HepG2 (cell line): ENCODE results near the gene THRAP3. TPM values are rescaled to one million over a fixed set of nuclear protein-coding genes. Genes with fewer than 3 reads are reported as not detected.
"Not testable (repeated sequence)": the region's sequence is repeated elsewhere in the genome, so short reads cannot be mapped to it uniquely, and the experiment has no call there.

ENCODE experiments used
- ATAC-seq: fragments of 200-7000 bp; cut with Tn5 transposase; 3 replicates; pipeline ENCODE4 v1.9.1; 2020; ENCODE audit warnings: mild to moderate bottlenecking, moderate library complexity
- BruUV-seq: library from RNA; stranded (reverse); fragments of 400-500 nt; replicated peaks from 2 replicates; lab custom pipeline; 2021; lab: Mats Ljungman, UMichigan
- CTCF ChIA-PET: fragments of 300-600 bp; formaldehyde crosslinking; extraction: SDS; loops from one replicate; lab custom pipeline; 2021; ENCODE audit warnings: low total read pairs, inconsistent platforms, low intra/inter-chr PET ratio; lab: Yijun Ruan, JAX
- POLR2A ChIA-PET: fragments of 350-600 bp; sonication (Branson Sonifier 250); formaldehyde crosslinking; loops from one replicate; lab custom pipeline; 2020; ENCODE audit warnings: antibody characterized with exemption, inconsistent platforms; lab: Yijun Ruan, JAX
- DNase-seq: peaks from one replicate; pipeline ENCODE4 v3.0.0-alpha.2; 2015; ENCODE audit warnings: low spot score
- FAIRE-seq: peaks from 3 replicates; lab custom pipeline; 2011; peaks lifted over from hg19 to GRCh38; lab: Jason Lieb, UNC
- H2AFZ ChIP-seq: one replicate; pipeline ENCODE4 v1.6.1; 2011; ENCODE audit warnings: low read length, inconsistent platforms
- H3K27ac ChIP-seq: fragments of 300-600 bp; 3 replicates; pipeline ENCODE4 v1.8.0; 2011; ENCODE audit warnings: mixed run types, mild to moderate bottlenecking, mixed read lengths, low read length, inconsistent platforms; ENCODE audit not compliant: insufficient read depth; ENCODE audit errors: extremely low read length
- H3K27me3 ChIP-seq, 2 experiments: fragments of 200-600 bp in 1 of 2; 2 replicates in 1 of 2; 3 replicates in 1 of 2; pipeline versions ENCODE4 v1.6.0 to v1.8.0; 2011; ENCODE audit warnings: low read length in 2 of 2, mild to moderate bottlenecking in 2 of 2, moderate library complexity in 2 of 2, inconsistent platforms in 1 of 2; ENCODE audit not compliant: insufficient read depth in 2 of 2, control insufficient read depth in 1 of 2
- H3K36me3 ChIP-seq, 2 experiments: fragments of 200-600 bp in 1 of 2; replicated peaks in 1 of 2; 2 replicates in 1 of 2; 3 replicates in 1 of 2; pipeline versions ENCODE4 v1.5.1 to v1.8.0; 2011; ENCODE audit warnings: low read length in 2 of 2, inconsistent platforms in 1 of 2; ENCODE audit not compliant: insufficient read depth in 2 of 2, control insufficient read depth in 1 of 2
- H3K4me1 ChIP-seq: 2 replicates; pipeline ENCODE4 v1.5.1; 2012; ENCODE audit warnings: low read length, inconsistent platforms; ENCODE audit not compliant: insufficient read depth
- H3K4me2 ChIP-seq: 2 replicates; pipeline ENCODE4 v1.6.0; 2011; ENCODE audit warnings: low read depth, low read length, inconsistent platforms
- H3K4me3 ChIP-seq, 3 experiments: fragments of 200-600 bp in 1 of 3; sonication (generic), shearing (Covaris generic) in 1 of 3; replicated peaks in 1 of 3; 2 replicates each; pipeline ENCODE4 v1.5.1; 2011 to 2016; ENCODE audit warnings: low read length in 3 of 3, inconsistent platforms in 2 of 3, low read depth in 2 of 3, mild to moderate bottlenecking in 2 of 3, control low read depth in 1 of 3, mixed read lengths in 1 of 3; ENCODE audit not compliant: insufficient read depth in 1 of 3
- H3K79me2 ChIP-seq: one replicate; pipeline ENCODE4 v1.6.1; 2011; ENCODE audit warnings: low read length, inconsistent platforms; ENCODE audit not compliant: insufficient read depth
- H3K9ac ChIP-seq: 2 replicates; pipeline ENCODE4 v1.6.0; 2011; ENCODE audit warnings: mild to moderate bottlenecking, low read depth, low read length, inconsistent platforms; ENCODE audit not compliant: insufficient read depth
- H3K9me3 ChIP-seq: 2 replicates; pipeline ENCODE4 v1.5.1; 2012; ENCODE audit warnings: mild to moderate bottlenecking, low read length
- H4K20me1 ChIP-seq: 2 replicates; pipeline ENCODE4 v1.6.0; 2011; ENCODE audit warnings: inconsistent platforms, mild to moderate bottlenecking, low read length, moderate library complexity; ENCODE audit not compliant: insufficient read depth
- AGO2 ChIP-seq: fragments of 200-400 bp; formaldehyde crosslinking; optimal IDR thresholded peaks from 2 replicates; pipeline ENCODE3; 2017; ENCODE audit warnings: mild to moderate bottlenecking, low read depth, low read length, moderate library complexity
- FOXM1 ChIP-seq: sonication (generic); formaldehyde crosslinking; IDR thresholded peaks from 2 replicates; pipeline ENCODE4 v1.5.0; 2020; ENCODE audit warnings: missing genetic modification reagents
- MBNL3 ChIP-seq: fragments of 250-450 bp; sonication (Bioruptor Pico); conservative IDR thresholded peaks from 2 replicates; pipeline ENCODE4 v1.8.0; 2022; ENCODE audit warnings: mild to moderate bottlenecking, inconsistent platforms
- RXRA ChIP-seq: sonication (generic); formaldehyde crosslinking; IDR thresholded peaks from 2 replicates; pipeline ENCODE4 v1.5.1; 2020; ENCODE audit warnings: missing genetic modification reagents
- SNAI1 ChIP-seq: sonication (generic); formaldehyde crosslinking; IDR thresholded peaks from 2 replicates; pipeline ENCODE4 v1.5.0; 2020; ENCODE audit warnings: mild to moderate bottlenecking, missing genetic modification reagents, borderline replicate concordance
- SNAPC5 ChIP-seq: sonication (generic); formaldehyde crosslinking; IDR thresholded peaks from 2 replicates; pipeline ENCODE4 v1.8.1; 2023; ENCODE audit warnings: mild to moderate bottlenecking, missing genetic modification reagents, borderline replicate concordance
- STAT6 ChIP-seq: sonication (generic); formaldehyde crosslinking; IDR thresholded peaks from 2 replicates; pipeline ENCODE4 v1.4.0; 2020; ENCODE audit warnings: missing genetic modification reagents, mild to moderate bottlenecking, borderline replicate concordance
- TIGD3 ChIP-seq: sonication (generic); formaldehyde crosslinking; IDR thresholded peaks from 2 replicates; pipeline ENCODE4 v1.5.1; 2020; ENCODE audit warnings: mild to moderate bottlenecking, missing genetic modification reagents, borderline replicate concordance
- ZNF652 ChIP-seq: IDR thresholded peaks from 2 replicates; pipeline ENCODE4 v1.6.1; 2016; ENCODE audit warnings: low read depth, borderline replicate concordance
- ZNF704 ChIP-seq: sonication (generic); formaldehyde crosslinking; IDR thresholded peaks from 2 replicates; pipeline ENCODE4 v1.8.1; 2023; ENCODE audit warnings: mild to moderate bottlenecking, inconsistent platforms, moderate library complexity, missing genetic modification reagents, borderline replicate concordance
- ZNF768 ChIP-seq: sonication (generic); formaldehyde crosslinking; IDR thresholded peaks from 2 replicates; pipeline ENCODE4 v1.4.0; 2020; ENCODE audit warnings: missing genetic modification reagents
- WGBS: methylation state at CpG from one replicate; pipeline ENCODE4 v1.1.6; 2017; ENCODE audit warnings: low lambda C conversion rate; 5-methylcytosine and 5-hydroxymethylcytosine counted together
- in situ Hi-C: cut with HindIII; loops from 2 replicates; pipeline ENCODE4 v1.10.0; 2017; ENCODE audit warnings: low pct_unique_long_range_greater_than_20kb; ENCODE audit not compliant: extremely low pct_ligation_motif_present
- intact Hi-C: fragments of 100-400 bp; cut with micrococcal nuclease; formaldehyde crosslinking; loops from one replicate; pipeline ENCODE4 v1.10.0; 2022; ENCODE audit not compliant: unreplicated experiment
- polyA plus RNA-seq, 8 experiments: library from polyadenylated mRNA; depleted of rRNA in 3 of 8; stranded (reverse) in 7 of 8; unstranded in 1 of 8; fragments of >200 nt; fragmentation: Illumina TruSeq in 4 of 8; extraction: Trizol in 4 of 8; gene quantifications; 2 replicates each; pipeline versions ENCODE4 v1.2.1 to v1.2.3, GENCODE V29; 2011 to 2016; ENCODE audit warnings: low read depth in 4 of 8, missing spikeins in 1 of 8, mixed read lengths in 1 of 8; ENCODE audit not compliant: insufficient read depth in 1 of 8
- total RNA-seq, 5 experiments: library from RNA; depleted of rRNA; stranded (reverse); fragments of >200 nt; fragmentation: Illumina TruSeq; extraction: Trizol; gene quantifications; 2 replicates each; pipeline ENCODE4 v1.2.3, GENCODE V29; 2016; ENCODE audit warnings: low read depth in 1 of 5

The THRAP3 gene
- total and polyA plus RNA-seq, 2 of the 13 experiments (the other 11 are each of a cell fraction or from before 2014, with no cell fraction given), result 45.0 to 92.6 TPM

- FAIRE-seq, DNase-seq, H3K27ac ChIP-seq, intact Hi-C loops, H4K20me1 ChIP-seq, CTCF ChIA-PET, H3K4me2 ChIP-seq, H3K9me3 ChIP-seq, BruUV-seq, H3K79me2 ChIP-seq, H3K36me3 ChIP-seq, ATAC-seq, H3K27me3 ChIP-seq, H3K9ac ChIP-seq, H3K4me3 ChIP-seq, H2AFZ ChIP-seq, in situ Hi-C loops: not testable (repeated sequence)
- H3K4me1 ChIP-seq, result peaks cover 35% of the 10 kb centered on the region
- 82% methylated on average over 5 of the region's 12 CpGs for WGBS
- 0 out of 2 replicates have a peak, but pooled peaks have one; percentile 18 for TF ChIP-seq ZNF768
- POLR2A ChIA-PET, result interaction anchor here (1.2 to 1.5 kb wide), 3 partner anchors 9 to 48 kb away, joined by 3 to 4 read pairs (median 4); partner anchors contain the start of genes THRAP3 and TRAPPC3
Observed at GRCh38 chr1:36196805-36197204, 27.4 kb upstream of the THRAP3 start.

- Histone ChIP-seq H4K20me1 (no peaks in the 10 kb centered on the region), H3K4me2 (no peak overlapping the region), H3K36me3 (no peaks in the 10 kb centered on the region), H3K9ac (no peak overlapping the region), H3K9me3 (no peaks in the 10 kb centered on the region), H3K4me3 (no peak overlapping the region), H3K27ac (no peak overlapping the region), H3K27me3 (no peaks in the 10 kb centered on the region), H3K4me1 (peaks cover 37% of the 10 kb centered on the region), H3K79me2 (no peaks in the 10 kb centered on the region), H2AFZ (no peak overlapping the region)
- ATAC-seq (0 out of 3 replicates have a peak, but pooled peaks have one; percentile 21), DNase-seq (no peak), FAIRE-seq (no peak)
- in situ Hi-C loops, result no loop called here
- intact Hi-C loops, result no loop called here
- WGBS, result 40% methylated on average over 5 of the region's 5 CpGs
- POLR2A ChIA-PET, result no interaction called here
- CTCF ChIA-PET, result no interaction called here
- BruUV-seq, result no TSS peak
- no peak for TF ChIP-seq ZNF704 (CRISPR knock-in tag)
- no peak for TF ChIP-seq AGO2
- no peak for TF ChIP-seq ZNF652
- TF ChIP-seq RXRA (CRISPR knock-in tag), result no peak
- no peak for TF ChIP-seq TIGD3 (CRISPR knock-in tag)
- TF ChIP-seq SNAI1 (CRISPR knock-in tag), result no peak
- no peak for TF ChIP-seq FOXM1 (CRISPR knock-in tag)
- no peak for TF ChIP-seq SNAPC5
- no peak for TF ChIP-seq STAT6
- no peak for TF ChIP-seq MBNL3 (CRISPR knock-in tag)
Observed at GRCh38 chr1:36198641-36199040, 25.6 kb upstream of the THRAP3 start.
